ENCODE measurements around the gene PITPNM2.

DNA sequence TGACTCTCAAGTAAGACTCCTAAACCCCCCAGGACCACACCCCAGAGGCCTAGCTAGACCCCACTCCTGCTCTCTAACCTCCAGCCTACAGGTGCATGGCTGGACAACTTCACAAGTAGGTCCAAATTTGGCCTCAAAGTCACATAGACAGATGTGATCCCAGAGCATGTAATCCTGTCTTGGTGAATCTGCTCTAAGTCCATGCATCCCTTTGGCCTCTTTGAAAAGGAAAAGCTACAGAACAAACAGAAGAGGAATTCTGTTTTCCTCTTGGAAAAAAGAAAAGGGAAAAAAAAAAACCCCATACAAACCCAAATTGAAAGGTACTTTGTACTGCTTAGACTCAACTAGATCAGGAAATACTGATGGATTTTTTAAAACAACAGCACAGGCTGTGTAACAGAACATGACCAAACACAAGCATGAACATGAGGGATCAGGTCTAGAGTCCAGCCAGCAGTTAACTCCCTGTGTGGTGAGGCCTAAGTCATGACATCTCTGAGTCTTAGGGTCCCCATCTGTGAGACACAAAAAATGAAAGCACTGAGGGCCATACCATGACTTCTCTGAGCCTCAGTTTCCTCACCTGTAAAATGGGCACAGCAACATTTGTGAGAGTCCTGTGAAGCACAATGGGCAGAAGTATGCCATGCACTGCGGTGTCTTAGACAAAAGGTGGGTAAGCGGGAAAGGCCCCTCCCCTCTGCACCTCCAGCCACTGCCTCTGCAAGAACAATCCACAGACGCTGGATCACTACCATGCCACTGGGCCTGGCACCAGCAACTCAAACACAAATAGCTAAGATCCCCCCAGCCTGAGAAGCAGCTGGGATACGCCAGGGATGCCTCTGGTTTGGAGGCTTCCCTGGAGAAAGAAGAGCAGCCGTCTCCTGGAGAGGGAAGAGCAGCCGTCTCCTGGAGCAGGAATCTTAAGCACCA is 9.9 kb downstream of the PITPNM2 start:
- TF ChIP-seq EZH2 (IDR thresholded peaks at IDR 0.05; ENCODE audit: low read depth, unreplicated experiment): no peak
- TF ChIP-seq, protein P1, sequence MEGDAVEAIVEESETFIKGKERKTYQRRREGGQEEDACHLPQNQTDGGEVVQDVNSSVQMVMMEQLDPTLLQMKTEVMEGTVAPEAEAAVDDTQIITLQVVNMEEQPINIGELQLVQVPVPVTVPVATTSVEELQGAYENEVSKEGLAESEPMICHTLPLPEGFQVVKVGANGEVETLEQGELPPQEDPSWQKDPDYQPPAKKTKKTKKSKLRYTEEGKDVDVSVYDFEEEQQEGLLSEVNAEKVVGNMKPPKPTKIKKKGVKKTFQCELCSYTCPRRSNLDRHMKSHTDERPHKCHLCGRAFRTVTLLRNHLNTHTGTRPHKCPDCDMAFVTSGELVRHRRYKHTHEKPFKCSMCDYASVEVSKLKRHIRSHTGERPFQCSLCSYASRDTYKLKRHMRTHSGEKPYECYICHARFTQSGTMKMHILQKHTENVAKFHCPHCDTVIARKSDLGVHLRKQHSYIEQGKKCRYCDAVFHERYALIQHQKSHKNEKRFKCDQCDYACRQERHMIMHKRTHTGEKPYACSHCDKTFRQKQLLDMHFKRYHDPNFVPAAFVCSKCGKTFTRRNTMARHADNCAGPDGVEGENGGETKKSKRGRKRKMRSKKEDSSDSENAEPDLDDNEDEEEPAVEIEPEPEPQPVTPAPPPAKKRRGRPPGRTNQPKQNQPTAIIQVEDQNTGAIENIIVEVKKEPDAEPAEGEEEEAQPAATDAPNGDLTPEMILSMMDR (conservative IDR thresholded peaks at IDR 0.05; ENCODE audit: low read depth in 2 of 2): no peak
- no peak for TF ChIP-seq EZH2phosphoT487 (IDR thresholded peaks at IDR 0.05; ENCODE audit: unreplicated experiment)
- TF ChIP-seq, protein P2, sequence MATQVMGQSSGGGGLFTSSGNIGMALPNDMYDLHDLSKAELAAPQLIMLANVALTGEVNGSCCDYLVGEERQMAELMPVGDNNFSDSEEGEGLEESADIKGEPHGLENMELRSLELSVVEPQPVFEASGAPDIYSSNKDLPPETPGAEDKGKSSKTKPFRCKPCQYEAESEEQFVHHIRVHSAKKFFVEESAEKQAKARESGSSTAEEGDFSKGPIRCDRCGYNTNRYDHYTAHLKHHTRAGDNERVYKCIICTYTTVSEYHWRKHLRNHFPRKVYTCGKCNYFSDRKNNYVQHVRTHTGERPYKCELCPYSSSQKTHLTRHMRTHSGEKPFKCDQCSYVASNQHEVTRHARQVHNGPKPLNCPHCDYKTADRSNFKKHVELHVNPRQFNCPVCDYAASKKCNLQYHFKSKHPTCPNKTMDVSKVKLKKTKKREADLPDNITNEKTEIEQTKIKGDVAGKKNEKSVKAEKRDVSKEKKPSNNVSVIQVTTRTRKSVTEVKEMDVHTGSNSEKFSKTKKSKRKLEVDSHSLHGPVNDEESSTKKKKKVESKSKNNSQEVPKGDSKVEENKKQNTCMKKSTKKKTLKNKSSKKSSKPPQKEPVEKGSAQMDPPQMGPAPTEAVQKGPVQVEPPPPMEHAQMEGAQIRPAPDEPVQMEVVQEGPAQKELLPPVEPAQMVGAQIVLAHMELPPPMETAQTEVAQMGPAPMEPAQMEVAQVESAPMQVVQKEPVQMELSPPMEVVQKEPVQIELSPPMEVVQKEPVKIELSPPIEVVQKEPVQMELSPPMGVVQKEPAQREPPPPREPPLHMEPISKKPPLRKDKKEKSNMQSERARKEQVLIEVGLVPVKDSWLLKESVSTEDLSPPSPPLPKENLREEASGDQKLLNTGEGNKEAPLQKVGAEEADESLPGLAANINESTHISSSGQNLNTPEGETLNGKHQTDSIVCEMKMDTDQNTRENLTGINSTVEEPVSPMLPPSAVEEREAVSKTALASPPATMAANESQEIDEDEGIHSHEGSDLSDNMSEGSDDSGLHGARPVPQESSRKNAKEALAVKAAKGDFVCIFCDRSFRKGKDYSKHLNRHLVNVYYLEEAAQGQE (IDR thresholded peaks at IDR 0.05; ENCODE audit: unreplicated experiment): no peak
- TF ChIP-seq POLR2AphosphoS5 (IDR thresholded peaks at IDR 0.05; ENCODE audit: low read depth): no peak
- TF ChIP-seq JUNB (IDR thresholded peaks at IDR 0.05; ENCODE audit: unreplicated experiment): no peak
- no peak for TF ChIP-seq ZNF462 (CRISPR knock-in tag; IDR thresholded peaks at IDR 0.05)
- TF ChIP-seq NANOG (IDR thresholded peaks at IDR 0.05; ENCODE audit: borderline replicate concordance): no peak
- TF ChIP-seq CREB1 (CRISPR knock-in tag; IDR thresholded peaks at IDR 0.05; ENCODE audit: low read depth): no peak
- TF ChIP-seq ETS1 (IDR thresholded peaks at IDR 0.05): no peak
- no peak for TF ChIP-seq ZNF331 (CRISPR knock-in tag; IDR thresholded peaks at IDR 0.05; ENCODE audit: low read depth)
- TF ChIP-seq STAT1 (IDR thresholded peaks at IDR 0.05; ENCODE audit: unreplicated experiment): no peak

Measured in GM23338 (cell line).